ENCODE data around the gene TRIM46.
"Not testable (repeated sequence)": the region's sequence is repeated elsewhere in the genome, so short reads cannot be mapped to it uniquely, and the experiment has no call there.

TRIM46 gene

GRCh38 chr1:155185783-155186066 is 12.1 kb downstream of the TRIM46 start:
- no peak for DNase-seq (ENCODE audit: low read depth in 2 of 2)
- no peak overlapping the region for H3K4me3 ChIP-seq (replicated peaks in 1 of 2; ENCODE audit: low read depth in 2 of 2, low read length in 2 of 2)
- no peak for TF ChIP-seq CTCF (IDR thresholded peaks at IDR 0.05; ENCODE audit: low read depth, low read length)

- DNase-seq (ENCODE audit: low read depth in 2 of 2) = no peak
- TF ChIP-seq CTCF (IDR thresholded peaks at IDR 0.05; ENCODE audit: low read depth, low read length) = no peak
- H3K4me3 ChIP-seq (replicated peaks in 1 of 2; ENCODE audit: low read depth in 2 of 2, low read length in 2 of 2) = no peak overlapping the region
Measured at GRCh38 chr1:155186067-155186793, 12.6 kb downstream of the TRIM46 start.

GRCh38 chr1:155186794-155187455 is 13.3 kb downstream of the TRIM46 start:
- H3K4me3 ChIP-seq (replicated peaks in 1 of 2; ENCODE audit: low read depth in 2 of 2, low read length in 2 of 2) = no peak overlapping the region
- TF ChIP-seq CTCF (IDR thresholded peaks at IDR 0.05; ENCODE audit: low read depth, low read length) = no peak
- no peak for DNase-seq (ENCODE audit: low read depth in 2 of 2)

- no peak for TF ChIP-seq CTCF (IDR thresholded peaks at IDR 0.05; ENCODE audit: low read depth, low read length)
- H3K4me3 ChIP-seq (replicated peaks in 1 of 2; ENCODE audit: low read depth in 2 of 2, low read length in 2 of 2) = no peak overlapping the region
- no peak for DNase-seq (ENCODE audit: low read depth in 2 of 2)
Measured at GRCh38 chr1:155187456-155187891, 13.8 kb downstream of the TRIM46 start.

GRCh38 chr1:155188268-155188667 is 14.6 kb downstream of the TRIM46 start:
- DNase-seq (ENCODE audit: low read depth in 2 of 2) = no peak
- H3K4me3 ChIP-seq (replicated peaks in 1 of 2; ENCODE audit: low read depth in 2 of 2, low read length in 2 of 2) = no peak overlapping the region
- TF ChIP-seq CTCF (IDR thresholded peaks at IDR 0.05; ENCODE audit: low read depth, low read length) = no peak

GRCh38 chr1:155189926-155190325 is 16.3 kb downstream of the TRIM46 start:
- not testable (repeated sequence) for H3K4me3 ChIP-seq (replicated peaks in 1 of 2; ENCODE audit: low read depth in 2 of 2, low read length in 2 of 2); DNase-seq (ENCODE audit: low read depth in 2 of 2)

GRCh38 chr1:155191904-155192303 is 18.3 kb downstream of the TRIM46 start:
- TF ChIP-seq CTCF (IDR thresholded peaks at IDR 0.05; ENCODE audit: low read depth, low read length) = no peak
- H3K4me3 ChIP-seq (replicated peaks in 1 of 2; ENCODE audit: low read depth in 2 of 2, low read length in 2 of 2) = no peak overlapping the region
- DNase-seq (ENCODE audit: low read depth in 2 of 2) = no peak
